Right hindlimb (tissue), 1 donor: ENCODE measurements around the gene ATCAY.

ENCODE experiments used
- DNase-seq: peaks from one replicate; pipeline ENCODE4 v3.0.0-alpha.2; 2018

The ATCAY gene

GRCh38 chr19:3970808-3971598, 90.5 kb downstream of the ATCAY start, which contains the start of gene DAPK3:
Gene DAPK3 (minus strand): TSS chr19:3971099. CDS start chr19:3969735, 1,364 bp downstream.
- peak; percentile 99 for DNase-seq

GRCh38 chr19:3975144-3975543, 94.7 kb downstream of the ATCAY start:
- DNase-seq, result no peak

- DNase-seq, result no peak
Measured at GRCh38 chr19:3975637-3976087, 95.2 kb downstream of the ATCAY start.

GRCh38 chr19:3976495-3977241, 96.2 kb downstream of the ATCAY start:
- DNase-seq, result no peak
